Measurements from ENCODE around the gene EME2.

DNA sequence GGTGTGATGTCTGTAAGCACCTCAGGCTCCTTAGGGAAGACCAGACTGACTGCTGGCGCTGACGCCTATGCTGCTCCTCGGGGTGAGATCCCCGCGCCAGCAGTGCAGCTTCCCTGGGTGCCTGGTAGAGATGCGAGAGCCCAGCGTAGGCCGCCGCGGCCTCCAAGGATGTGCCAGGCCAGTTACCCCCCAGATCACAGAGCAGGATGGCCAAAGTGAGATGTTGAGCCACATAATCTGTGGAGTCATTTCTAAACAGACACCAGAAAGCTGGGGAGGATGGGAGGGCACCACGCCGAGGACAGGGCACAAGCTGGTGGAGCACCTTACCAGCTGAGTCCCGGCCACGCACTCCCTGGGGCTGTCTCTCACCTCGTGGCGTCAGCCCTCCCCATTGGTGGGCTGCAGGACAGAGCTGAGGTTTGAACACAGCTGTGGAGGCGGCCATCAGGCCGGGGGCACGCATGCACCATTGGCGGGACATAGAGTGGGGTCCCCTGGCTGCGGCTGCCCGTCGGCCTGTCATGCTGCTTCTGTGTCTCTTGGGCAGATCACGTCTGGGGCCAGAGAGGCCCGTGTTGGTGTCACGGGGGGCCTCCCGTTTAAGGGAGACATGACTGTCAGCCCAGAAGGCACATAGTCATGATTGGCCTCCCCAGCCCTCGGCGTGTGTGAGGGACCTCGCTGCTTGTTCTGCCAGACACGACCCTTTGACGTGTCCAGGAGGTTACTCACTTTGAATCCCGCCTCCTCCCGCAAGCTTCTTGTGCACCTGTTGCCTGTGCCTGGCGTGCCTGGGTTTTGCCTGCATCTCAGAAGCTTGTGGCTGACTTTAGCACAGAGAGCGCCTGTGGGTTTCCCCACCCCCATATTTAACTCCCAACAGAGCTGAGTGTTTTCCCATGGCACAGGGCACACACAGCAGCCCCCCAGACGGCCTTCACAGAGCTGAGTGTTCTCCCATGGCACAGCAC lies 44.7 kb upstream of the EME2 start:
- TF ChIP-seq CTCF (conservative IDR thresholded peaks at IDR 0.05 in 1 of 2, IDR thresholded peaks at IDR 0.05 in 1 of 2; ENCODE audit: extremely low read depth in 1 of 2, insufficient read depth in 1 of 2, low read depth in 1 of 2, low read length in 2 of 2) (no peak), EZH2 (IDR thresholded peaks at IDR 0.05; ENCODE audit: borderline replicate concordance, low read length) (no peak)
